NT2/D1 (cell line): ENCODE results near the gene SYT6.

Source experiments
- DNase-seq: peaks from one replicate; pipeline ENCODE4 v3.0.0-alpha.2; 2011; ENCODE audit warnings: low read depth, low spot score
- H3K27me3 ChIP-seq: 2 replicates; pipeline ENCODE4 v1.6.0; 2011; ENCODE audit warnings: mild to moderate bottlenecking; ENCODE audit not compliant: insufficient read length, insufficient read depth
- H3K36me3 ChIP-seq: 2 replicates; pipeline ENCODE4 v1.6.1; 2011; ENCODE audit warnings: mild to moderate bottlenecking, low read length, mixed read lengths; ENCODE audit not compliant: insufficient read depth, insufficient read length
- H3K4me1 ChIP-seq: 2 replicates; pipeline ENCODE4 v1.5.1; 2011; ENCODE audit not compliant: insufficient read depth, insufficient read length
- H3K4me3 ChIP-seq: 2 replicates; pipeline ENCODE4 v1.5.1; 2011; ENCODE audit warnings: low read depth; ENCODE audit not compliant: insufficient read length
- H3K9ac ChIP-seq: 2 replicates; pipeline ENCODE4 v1.6.0; 2011; ENCODE audit warnings: low read depth; ENCODE audit not compliant: insufficient read length
- H3K9me3 ChIP-seq: 2 replicates; pipeline ENCODE4 v1.5.1; 2011; ENCODE audit warnings: mild to moderate bottlenecking, low read length; ENCODE audit not compliant: insufficient read depth
- SUZ12 ChIP-seq: IDR thresholded peaks from 2 replicates; pipeline ENCODE4 v1.6.1; 2011; ENCODE audit not compliant: insufficient read length, insufficient read depth; ENCODE audit errors: extremely low read depth
- YY1 ChIP-seq: IDR thresholded peaks from 2 replicates; pipeline ENCODE4 v1.6.1; 2011; ENCODE audit not compliant: insufficient read length, insufficient read depth
- ZNF274 ChIP-seq: IDR thresholded peaks from 2 replicates; pipeline ENCODE4 v1.6.1; 2011; ENCODE audit warnings: mild to moderate bottlenecking, low read depth, low read length

SYT6 gene

DNA sequence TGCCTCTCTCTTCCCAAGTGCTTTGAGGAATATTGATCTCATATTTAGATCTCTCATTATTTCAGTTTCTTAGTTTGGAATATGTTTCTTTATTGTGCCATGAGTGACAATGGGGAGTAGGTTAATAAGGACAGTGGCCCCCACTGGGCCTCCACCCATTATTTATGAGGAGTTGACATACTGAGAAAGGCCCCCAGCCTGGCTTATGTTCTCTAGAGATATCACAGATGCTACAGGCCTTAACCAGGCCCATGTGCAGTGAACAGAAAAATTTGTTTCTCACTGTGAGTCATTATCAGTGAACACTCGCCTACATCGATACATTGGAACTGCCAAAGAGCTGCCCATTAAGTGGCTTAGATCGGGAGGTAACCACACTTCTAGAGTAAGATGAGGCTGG, 35.7 kb upstream of the SYT6 start:
- no peak overlapping the region for H3K4me3 ChIP-seq
- no peaks in the 10 kb centered on the region for H3K4me1 ChIP-seq
- H3K9me3 ChIP-seq = no peaks in the 10 kb centered on the region
- no peak overlapping the region for H3K9ac ChIP-seq
- TF ChIP-seq ZNF274 = no peak
- TF ChIP-seq YY1 = no peak
- no peak for TF ChIP-seq SUZ12
- H3K27me3 ChIP-seq = no peaks in the 10 kb centered on the region
- H3K36me3 ChIP-seq = no peaks in the 10 kb centered on the region
- DNase-seq = no peak

- TF ChIP-seq YY1 (no peak), SUZ12 (no peak), ZNF274 (no peak)
- H3K4me3 ChIP-seq = no peak overlapping the region
- H3K9ac ChIP-seq = no peak overlapping the region
- H3K9me3 ChIP-seq = no peaks in the 10 kb centered on the region
- no peak for DNase-seq
- no peaks in the 10 kb centered on the region for H3K27me3 ChIP-seq
- H3K36me3 ChIP-seq = no peaks in the 10 kb centered on the region
- peaks cover 4% of the 10 kb centered on the region for H3K4me1 ChIP-seq
These were observed 27.7 kb upstream of the SYT6 start for GRCh38 chr1:114181356-114181755.

DNA sequence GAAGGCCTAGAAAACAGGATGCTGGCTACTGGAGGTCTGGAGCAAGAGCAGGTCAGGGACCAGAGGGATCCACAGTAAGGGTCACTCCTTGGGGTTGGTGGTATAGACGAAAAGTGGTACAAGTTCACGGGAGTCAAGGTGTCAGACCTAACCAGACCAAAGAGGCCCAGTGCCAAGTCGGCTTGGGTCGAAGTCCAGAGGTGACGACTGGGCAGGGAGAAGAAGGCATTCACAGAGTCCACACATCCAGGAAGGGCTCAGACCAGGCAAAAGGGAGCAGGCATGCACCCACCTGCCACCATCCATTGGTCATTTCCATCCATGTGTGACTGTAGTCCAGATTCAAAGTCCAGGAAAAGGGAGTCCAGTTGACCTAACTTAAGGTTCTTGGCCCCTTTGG, 27.1 kb upstream of the SYT6 start:
- H3K4me3 ChIP-seq = no peak overlapping the region
- H3K27me3 ChIP-seq = no peaks in the 10 kb centered on the region
- H3K9ac ChIP-seq = no peak overlapping the region
- H3K36me3 ChIP-seq = no peaks in the 10 kb centered on the region
- no peak for DNase-seq
- H3K4me1 ChIP-seq = peaks cover 4% of the 10 kb centered on the region
- H3K9me3 ChIP-seq = no peaks in the 10 kb centered on the region
- TF ChIP-seq YY1 = no peak
- no peak for TF ChIP-seq SUZ12
- no peak for TF ChIP-seq ZNF274

DNA sequence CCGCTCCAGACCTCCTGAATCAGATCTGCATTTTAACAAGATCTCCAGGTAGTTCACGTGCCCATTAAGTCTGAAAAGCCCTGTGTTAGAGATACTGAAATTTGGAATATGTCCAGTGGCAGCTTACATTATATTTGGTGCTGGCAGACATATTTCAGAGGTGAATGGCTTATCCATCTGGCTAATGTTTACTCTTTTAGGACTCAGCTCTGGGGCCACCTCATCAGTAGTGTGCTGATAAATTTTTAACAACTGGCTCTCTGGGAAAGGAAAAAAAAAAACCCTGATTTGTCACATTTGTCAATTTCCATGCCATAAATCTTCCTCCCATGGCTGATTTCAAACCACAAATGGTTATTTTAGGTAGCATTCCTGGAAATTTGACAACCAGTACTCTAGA, 25.3 kb upstream of the SYT6 start:
- Histone ChIP-seq H3K4me1 (peaks cover 4% of the 10 kb centered on the region), H3K27me3 (no peaks in the 10 kb centered on the region), H3K36me3 (no peaks in the 10 kb centered on the region), H3K9me3 (no peaks in the 10 kb centered on the region), H3K9ac (no peak overlapping the region), H3K4me3 (no peak overlapping the region)
- TF ChIP-seq SUZ12 = no peak
- TF ChIP-seq YY1 = no peak
- TF ChIP-seq ZNF274 = no peak
- no peak for DNase-seq

DNA sequence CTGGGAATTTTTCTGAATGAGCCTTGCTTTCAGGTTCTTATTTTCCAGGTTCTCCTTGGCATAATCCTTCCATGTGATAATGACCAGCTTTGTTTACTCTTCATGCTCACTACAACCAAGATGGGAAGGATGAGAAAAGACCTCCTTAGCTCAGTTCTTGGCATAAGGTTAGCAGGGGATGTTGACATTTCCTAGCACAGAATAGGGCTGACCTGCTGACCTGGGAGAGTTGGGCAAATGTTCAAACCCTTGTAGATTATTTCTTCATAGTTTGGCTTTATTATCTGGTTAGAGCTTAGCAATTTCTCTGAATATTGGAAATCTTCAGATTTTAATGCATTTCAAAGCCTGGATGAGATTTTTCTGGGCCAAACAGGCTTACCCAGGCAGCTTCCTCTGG, 23.6 kb upstream of the SYT6 start:
- TF ChIP-seq SUZ12 (no peak), YY1 (no peak), ZNF274 (no peak)
- Histone ChIP-seq H3K9me3 (no peaks in the 10 kb centered on the region), H3K36me3 (no peaks in the 10 kb centered on the region), H3K4me3 (no peak overlapping the region), H3K27me3 (no peaks in the 10 kb centered on the region), H3K9ac (no peak overlapping the region), H3K4me1 (peaks cover 4% of the 10 kb centered on the region)
- no peak for DNase-seq

GRCh38 chr1:114176366-114176765, 22.7 kb upstream of the SYT6 start:
- no peaks in the 10 kb centered on the region for H3K36me3 ChIP-seq
- H3K4me1 ChIP-seq = peaks cover 1% of the 10 kb centered on the region
- H3K27me3 ChIP-seq = no peaks in the 10 kb centered on the region
- H3K4me3 ChIP-seq = no peak overlapping the region
- no peaks in the 10 kb centered on the region for H3K9me3 ChIP-seq
- DNase-seq = no peak
- no peak overlapping the region for H3K9ac ChIP-seq
- TF ChIP-seq SUZ12 (no peak), YY1 (no peak), ZNF274 (no peak)

DNA sequence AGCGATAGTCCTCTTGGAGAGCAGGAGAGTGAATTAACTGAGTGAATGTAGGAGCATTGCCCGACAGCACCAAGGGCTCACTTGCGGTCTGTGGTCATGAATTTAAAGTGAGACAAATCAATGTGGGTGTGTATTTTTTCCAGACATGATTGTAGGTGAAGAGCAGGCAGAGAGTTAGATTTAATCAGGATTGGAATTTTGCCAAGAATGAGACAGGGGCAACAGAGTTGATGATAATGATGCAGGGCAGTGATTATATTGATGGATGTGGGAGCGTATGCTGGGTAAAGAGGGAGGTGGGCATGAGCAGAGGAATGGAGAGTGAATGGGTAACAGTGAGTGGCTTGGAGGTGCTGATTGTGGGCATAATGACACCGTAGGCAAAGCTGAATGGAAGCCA, 20.0 kb upstream of the SYT6 start:
- no peaks in the 10 kb centered on the region for H3K4me1 ChIP-seq
- H3K27me3 ChIP-seq = no peaks in the 10 kb centered on the region
- H3K36me3 ChIP-seq = no peaks in the 10 kb centered on the region
- no peak for DNase-seq
- H3K9ac ChIP-seq = no peak overlapping the region
- no peak overlapping the region for H3K4me3 ChIP-seq
- TF ChIP-seq SUZ12 = no peak
- TF ChIP-seq YY1 = no peak
- TF ChIP-seq ZNF274 = no peak
- H3K9me3 ChIP-seq = no peaks in the 10 kb centered on the region

- no peak for TF ChIP-seq ZNF274
- TF ChIP-seq YY1 = no peak
- no peak for TF ChIP-seq SUZ12
- H3K4me1 ChIP-seq = no peaks in the 10 kb centered on the region
- no peaks in the 10 kb centered on the region for H3K9me3 ChIP-seq
- no peak for DNase-seq
- H3K36me3 ChIP-seq = no peaks in the 10 kb centered on the region
- peaks cover 4% of the 10 kb centered on the region for H3K27me3 ChIP-seq
- no peak overlapping the region for H3K4me3 ChIP-seq
- no peak overlapping the region for H3K9ac ChIP-seq
These were observed 15.8 kb upstream of the SYT6 start for GRCh38 chr1:114169509-114169908.
